HepG2 (cell line): ENCODE measurements around the gene PVR. TPM values are rescaled to one million over a fixed set of nuclear protein-coding genes. Genes with fewer than 3 reads are reported as not detected.
"Not testable (repeated sequence)": the region's sequence is repeated elsewhere in the genome, so short reads cannot be mapped to it uniquely, and the experiment has no call there.

Experiments used
- ATAC-seq: fragments of 200-7000 bp; cut with Tn5 transposase; 3 replicates; pipeline ENCODE4 v1.9.1; 2020; ENCODE audit warnings: mild to moderate bottlenecking, moderate library complexity
- BruUV-seq: library from RNA; stranded (reverse); fragments of 400-500 nt; replicated peaks from 2 replicates; lab custom pipeline; 2021; lab: Mats Ljungman, UMichigan
- CTCF ChIA-PET: fragments of 300-600 bp; formaldehyde crosslinking; extraction: SDS; loops from one replicate; lab custom pipeline; 2021; ENCODE audit warnings: low total read pairs, inconsistent platforms, low intra/inter-chr PET ratio; lab: Yijun Ruan, JAX
- POLR2A ChIA-PET: fragments of 350-600 bp; sonication (Branson Sonifier 250); formaldehyde crosslinking; loops from one replicate; lab custom pipeline; 2020; ENCODE audit warnings: antibody characterized with exemption, inconsistent platforms; lab: Yijun Ruan, JAX
- DNase-seq: peaks from one replicate; pipeline ENCODE4 v3.0.0-alpha.2; 2015; ENCODE audit warnings: low spot score
- FAIRE-seq: peaks from 3 replicates; lab custom pipeline; 2011; peaks lifted over from hg19 to GRCh38; lab: Jason Lieb, UNC
- H2AFZ ChIP-seq: one replicate; pipeline ENCODE4 v1.6.1; 2011; ENCODE audit warnings: low read length, inconsistent platforms
- H3K27ac ChIP-seq: fragments of 300-600 bp; 3 replicates; pipeline ENCODE4 v1.8.0; 2011; ENCODE audit warnings: mixed run types, mild to moderate bottlenecking, mixed read lengths, low read length, inconsistent platforms; ENCODE audit not compliant: insufficient read depth; ENCODE audit errors: extremely low read length
- H3K27me3 ChIP-seq, 2 experiments: fragments of 200-600 bp in 1 of 2; 2 replicates in 1 of 2; 3 replicates in 1 of 2; pipeline versions ENCODE4 v1.6.0 to v1.8.0; 2011; ENCODE audit warnings: low read length in 2 of 2, mild to moderate bottlenecking in 2 of 2, moderate library complexity in 2 of 2, inconsistent platforms in 1 of 2; ENCODE audit not compliant: insufficient read depth in 2 of 2, control insufficient read depth in 1 of 2
- H3K36me3 ChIP-seq, 2 experiments: fragments of 200-600 bp in 1 of 2; replicated peaks in 1 of 2; 2 replicates in 1 of 2; 3 replicates in 1 of 2; pipeline versions ENCODE4 v1.5.1 to v1.8.0; 2011; ENCODE audit warnings: low read length in 2 of 2, inconsistent platforms in 1 of 2; ENCODE audit not compliant: insufficient read depth in 2 of 2, control insufficient read depth in 1 of 2
- H3K4me1 ChIP-seq: 2 replicates; pipeline ENCODE4 v1.5.1; 2012; ENCODE audit warnings: low read length, inconsistent platforms; ENCODE audit not compliant: insufficient read depth
- H3K4me2 ChIP-seq: 2 replicates; pipeline ENCODE4 v1.6.0; 2011; ENCODE audit warnings: low read depth, low read length, inconsistent platforms
- H3K4me3 ChIP-seq, 3 experiments: fragments of 200-600 bp in 1 of 3; sonication (generic), shearing (Covaris generic) in 1 of 3; replicated peaks in 1 of 3; 2 replicates each; pipeline ENCODE4 v1.5.1; 2011 to 2016; ENCODE audit warnings: low read length in 3 of 3, inconsistent platforms in 2 of 3, low read depth in 2 of 3, mild to moderate bottlenecking in 2 of 3, control low read depth in 1 of 3, mixed read lengths in 1 of 3; ENCODE audit not compliant: insufficient read depth in 1 of 3
- H3K79me2 ChIP-seq: one replicate; pipeline ENCODE4 v1.6.1; 2011; ENCODE audit warnings: low read length, inconsistent platforms; ENCODE audit not compliant: insufficient read depth
- H3K9ac ChIP-seq: 2 replicates; pipeline ENCODE4 v1.6.0; 2011; ENCODE audit warnings: mild to moderate bottlenecking, low read depth, low read length, inconsistent platforms; ENCODE audit not compliant: insufficient read depth
- H3K9me3 ChIP-seq: 2 replicates; pipeline ENCODE4 v1.5.1; 2012; ENCODE audit warnings: mild to moderate bottlenecking, low read length
- H4K20me1 ChIP-seq: 2 replicates; pipeline ENCODE4 v1.6.0; 2011; ENCODE audit warnings: inconsistent platforms, mild to moderate bottlenecking, low read length, moderate library complexity; ENCODE audit not compliant: insufficient read depth
- ZNF430 ChIP-seq: sonication (generic); formaldehyde crosslinking; IDR thresholded peaks from 2 replicates; pipeline ENCODE4 v1.9.0; 2021; ENCODE audit warnings: mild to moderate bottlenecking, missing genetic modification reagents
- ZNF431 ChIP-seq: sonication (generic); formaldehyde crosslinking; IDR thresholded peaks from 2 replicates; pipeline ENCODE4 v1.9.0; 2022; ENCODE audit warnings: missing genetic modification reagents, low read depth, mild to moderate bottlenecking, borderline replicate concordance
- ZNF710 ChIP-seq: sonication (generic); formaldehyde crosslinking; IDR thresholded peaks from 2 replicates; pipeline ENCODE4 v1.5.0; 2020; ENCODE audit warnings: mild to moderate bottlenecking, missing genetic modification reagents, borderline replicate concordance
- ZSCAN5A ChIP-seq: sonication (generic); formaldehyde crosslinking; IDR thresholded peaks from 2 replicates; pipeline ENCODE4 v1.8.0; 2022; ENCODE audit warnings: mild to moderate bottlenecking, missing genetic modification reagents, borderline replicate concordance
- WGBS: methylation state at CpG from one replicate; pipeline ENCODE4 v1.1.6; 2017; ENCODE audit warnings: low lambda C conversion rate; 5-methylcytosine and 5-hydroxymethylcytosine counted together
- in situ Hi-C: cut with HindIII; loops from 2 replicates; pipeline ENCODE4 v1.10.0; 2017; ENCODE audit warnings: low pct_unique_long_range_greater_than_20kb; ENCODE audit not compliant: extremely low pct_ligation_motif_present
- intact Hi-C: fragments of 100-400 bp; cut with micrococcal nuclease; formaldehyde crosslinking; loops from one replicate; pipeline ENCODE4 v1.10.0; 2022; ENCODE audit not compliant: unreplicated experiment
- polyA plus RNA-seq, 8 experiments: library from polyadenylated mRNA; depleted of rRNA in 3 of 8; stranded (reverse) in 7 of 8; unstranded in 1 of 8; fragments of >200 nt; fragmentation: Illumina TruSeq in 4 of 8; extraction: Trizol in 4 of 8; gene quantifications; 2 replicates each; pipeline versions ENCODE4 v1.2.1 to v1.2.3, GENCODE V29; 2011 to 2016; ENCODE audit warnings: low read depth in 4 of 8, missing spikeins in 1 of 8, mixed read lengths in 1 of 8; ENCODE audit not compliant: insufficient read depth in 1 of 8
- total RNA-seq, 5 experiments: library from RNA; depleted of rRNA; stranded (reverse); fragments of >200 nt; fragmentation: Illumina TruSeq; extraction: Trizol; gene quantifications; 2 replicates each; pipeline ENCODE4 v1.2.3, GENCODE V29; 2016; ENCODE audit warnings: low read depth in 1 of 5

The PVR gene
- total and polyA plus RNA-seq, 2 of the 13 experiments (the other 11 are each of a cell fraction or from before 2014, with no cell fraction given): 43.4 to 46.6 TPM

- CTCF ChIA-PET, FAIRE-seq, in situ Hi-C loops, ATAC-seq, H3K9me3 ChIP-seq, H3K79me2 ChIP-seq, DNase-seq, H3K27me3 ChIP-seq, H4K20me1 ChIP-seq, H3K4me2 ChIP-seq, H2AFZ ChIP-seq: not testable (repeated sequence)
- peak overlapping the region; percentile 69 for H3K27ac ChIP-seq
- WGBS: 81% methylated on average over 4 of the region's 4 CpGs
- peaks cover 5 to 21% of the 10 kb centered on the region in 2 experiments; a peak in 4 of 5 replicates for H3K36me3 ChIP-seq
- TF ChIP-seq ZSCAN5A (CRISPR knock-in tag) (0 out of 2 replicates have a peak, but pooled peaks have one; percentile 40), ZNF710 (0 out of 2 replicates have a peak, but pooled peaks have one; percentile 13), ZNF431 (CRISPR knock-in tag) (peak; percentile 51; the same call in 1 of the 2 replicates), ZNF430 (peak; percentile 77; the same call in 1 of the 2 replicates)
- TF ChIP-seq, all 625 proteins: peak for 4; not testable (repeated sequence) for 621
- POLR2A ChIA-PET: interaction anchor here (0.6 to 6.0 kb wide), 7 partner anchors 9 to 53 kb away, joined by 3 to 87 read pairs (median 5); partner anchors contain the start of genes IGSF23 and PVR
- H3K4me1 ChIP-seq: peaks cover 62% of the 10 kb centered on the region
- H3K9ac ChIP-seq, BruUV-seq, intact Hi-C loops, H3K4me3 ChIP-seq: not testable (repeated sequence)
These were observed 18.1 kb upstream of the PVR start for GRCh38 chr19:44625637-44626036.
